KBM-7 (cell line): ENCODE data around the gene CFAP210.
"Not testable (repeated sequence)": the region's sequence is repeated elsewhere in the genome, so short reads cannot be mapped to it uniquely, and the experiment has no call there.

Experiments used
- DNase-seq: peaks from one replicate; pipeline ENCODE4 v3.0.0-alpha.2; 2015
- in situ Hi-C: fragments of 300-500 bp; cut with MboI; formaldehyde crosslinking; loops from 2 replicates; pipeline ENCODE4 v1.14.3; 2020; ENCODE audit warnings: low sequenced_read_pairs, low pct_unique_long_range_greater_than_20kb, mixed read lengths

Gene CFAP210

DNA sequence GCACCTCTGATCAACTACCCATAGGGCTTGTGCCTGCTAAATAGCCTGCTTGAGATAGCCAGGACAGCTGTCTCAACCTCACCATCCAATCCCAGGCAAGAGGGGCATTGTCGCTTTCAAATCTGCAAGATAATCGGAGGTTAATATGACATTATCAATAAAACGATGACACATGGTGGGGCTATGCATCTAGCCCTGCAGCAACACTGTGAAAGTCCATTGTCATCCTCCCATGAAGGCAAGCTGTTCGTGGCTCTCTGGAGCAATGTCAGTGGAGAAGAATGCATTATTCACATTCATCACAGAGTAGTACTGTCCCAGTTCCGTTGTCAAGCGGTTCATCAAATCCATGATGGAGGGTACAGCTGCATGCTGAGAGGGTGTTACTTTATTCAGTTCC is 20.5 kb upstream of the CFAP210 start:
- no peak for DNase-seq

DNA sequence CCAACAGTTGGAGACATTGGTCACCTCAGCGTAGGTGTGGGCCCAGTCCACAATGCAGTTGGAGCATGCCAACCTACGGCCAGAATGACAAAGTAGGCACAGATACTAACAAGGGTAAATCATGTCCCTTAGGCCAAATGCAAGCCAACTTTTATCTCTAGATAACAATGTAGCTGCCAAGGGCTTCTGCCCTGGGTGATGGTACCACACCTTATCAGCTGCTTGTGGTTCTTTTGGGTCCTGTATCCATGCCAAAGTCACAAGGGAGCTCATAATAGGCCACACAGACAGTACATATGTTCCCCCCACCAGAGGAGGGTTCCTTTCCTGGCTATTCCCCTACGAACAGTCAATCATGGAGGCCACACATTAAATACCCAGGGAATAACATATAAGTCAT is 19.1 kb upstream of the CFAP210 start:
- no peak for DNase-seq
- in situ Hi-C loops, result no loop called here

More for the DNA sequence above, 20.5 kb upstream of the CFAP210 start:
- in situ Hi-C loops, result no loop called here

- in situ Hi-C loops, result no loop called here
- DNase-seq, result no peak
Observed at GRCh38 chr2:169712791-169713227, 18.6 kb upstream of the CFAP210 start.

DNA sequence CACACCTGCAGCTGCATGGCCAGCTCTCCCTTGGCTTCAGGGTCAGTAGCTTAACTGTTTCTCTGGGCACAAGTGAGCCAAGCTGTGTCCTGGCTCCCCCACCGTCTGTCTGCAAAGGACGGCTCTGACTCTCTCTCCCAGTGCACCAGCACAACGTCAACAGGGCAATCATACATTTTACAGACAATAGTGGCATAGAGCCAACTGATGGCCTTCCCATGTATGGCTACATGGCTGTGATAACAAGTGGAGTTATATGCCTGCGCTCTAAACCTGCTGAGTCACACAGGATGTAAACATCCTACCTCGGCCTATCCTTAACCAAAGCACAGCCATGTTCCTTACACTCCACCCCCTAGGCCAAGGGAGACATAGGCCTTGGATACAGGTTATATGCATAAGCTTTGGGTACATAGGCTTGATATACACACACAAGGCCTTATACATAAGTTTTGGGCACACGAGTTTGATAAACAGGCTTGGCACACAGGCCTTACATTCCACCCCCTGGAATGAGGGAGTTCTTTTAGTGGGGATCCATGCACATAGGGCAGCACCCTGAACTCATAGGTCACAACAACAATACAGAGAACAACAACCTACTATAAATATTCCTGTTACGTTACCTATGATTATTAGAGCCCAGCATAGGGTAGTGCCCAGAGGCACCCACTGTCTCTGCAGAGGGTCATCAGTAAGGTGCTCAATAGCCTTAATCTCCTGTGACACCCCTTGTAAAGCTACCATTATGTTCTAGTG is 17.7 kb upstream of the CFAP210 start:
- DNase-seq, result no peak
- in situ Hi-C loops, result no loop called here

GRCh38 chr2:169709981-169710380 is 15.8 kb upstream of the CFAP210 start:
- no peak for DNase-seq
- in situ Hi-C loops, result no loop called here

- in situ Hi-C loops, result no loop called here
- no peak for DNase-seq
Observed at GRCh38 chr2:169709331-169709730, 15.1 kb upstream of the CFAP210 start.

- in situ Hi-C loops, result no loop called here
- DNase-seq, result no peak
Observed at GRCh38 chr2:169707626-169708025, 13.4 kb upstream of the CFAP210 start.

GRCh38 chr2:169705927-169706326 is 11.7 kb upstream of the CFAP210 start:
- no peak for DNase-seq
- in situ Hi-C loops, result no loop called here

GRCh38 chr2:169704160-169704708 is 10.0 kb upstream of the CFAP210 start:
- in situ Hi-C loops, result no loop called here
- DNase-seq, result no peak

GRCh38 chr2:169702996-169703395 is 8.8 kb upstream of the CFAP210 start:
- in situ Hi-C loops, result no loop called here
- DNase-seq, result no peak

GRCh38 chr2:169699173-169699572 is 5.0 kb upstream of the CFAP210 start:
- in situ Hi-C loops, DNase-seq: not testable (repeated sequence)

GRCh38 chr2:169696381-169696780 is 2.2 kb upstream of the CFAP210 start:
- in situ Hi-C loops, result no loop called here
- DNase-seq, result no peak

DNA sequence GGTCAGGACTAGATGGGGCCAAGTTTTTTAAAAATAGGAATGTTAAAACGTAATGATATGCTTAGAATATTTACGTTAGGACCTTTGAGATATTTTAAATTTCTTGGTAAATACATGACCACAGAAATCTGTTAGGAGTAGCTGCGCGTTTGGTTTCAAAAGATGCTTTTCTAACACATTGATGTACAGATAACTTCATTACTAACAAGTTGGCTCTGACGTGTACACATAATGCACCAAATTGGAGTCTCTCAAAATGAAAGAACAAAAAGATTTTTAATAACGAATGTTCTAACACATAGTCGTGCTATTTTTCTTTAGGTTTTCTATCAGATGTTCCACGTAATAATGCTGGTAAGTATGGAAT is 672 bp upstream of the CFAP210 start:
- DNase-seq, result no peak
- in situ Hi-C loops, result no loop called here

GRCh38 chr2:169693360-169693759 is 845 bp downstream of the CFAP210 start:
- in situ Hi-C loops, result no loop called here
- DNase-seq, result peak; percentile 43

- in situ Hi-C loops, result no loop called here
- DNase-seq, result no peak
Observed at GRCh38 chr2:169692718-169693117, 1.5 kb downstream of the CFAP210 start.

DNA sequence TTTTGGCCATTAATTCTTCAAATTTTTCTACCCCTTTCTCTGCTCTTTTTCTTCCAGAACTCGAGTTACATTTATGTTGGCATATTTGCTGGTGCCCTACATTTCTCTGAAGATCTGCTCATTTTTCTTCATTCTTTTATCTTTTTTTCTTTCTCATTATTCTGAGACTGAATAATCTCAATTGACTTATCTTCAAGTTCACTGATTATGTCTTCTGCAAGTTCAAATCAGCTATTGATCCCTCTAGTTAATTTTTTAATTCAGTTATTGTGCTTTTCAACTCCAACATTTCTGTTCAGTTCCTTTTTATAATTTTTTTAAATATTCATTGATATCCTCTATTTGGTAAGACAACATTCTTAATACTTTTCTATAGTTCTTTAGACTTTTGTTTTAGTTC is 3.2 kb downstream of the CFAP210 start:
- in situ Hi-C loops, result no loop called here

GRCh38 chr2:169687943-169688342 is 6.3 kb downstream of the CFAP210 start:
- in situ Hi-C loops, DNase-seq: not testable (repeated sequence)

More for the DNA sequence above, 3.2 kb downstream of the CFAP210 start:
- no peak for DNase-seq

DNA sequence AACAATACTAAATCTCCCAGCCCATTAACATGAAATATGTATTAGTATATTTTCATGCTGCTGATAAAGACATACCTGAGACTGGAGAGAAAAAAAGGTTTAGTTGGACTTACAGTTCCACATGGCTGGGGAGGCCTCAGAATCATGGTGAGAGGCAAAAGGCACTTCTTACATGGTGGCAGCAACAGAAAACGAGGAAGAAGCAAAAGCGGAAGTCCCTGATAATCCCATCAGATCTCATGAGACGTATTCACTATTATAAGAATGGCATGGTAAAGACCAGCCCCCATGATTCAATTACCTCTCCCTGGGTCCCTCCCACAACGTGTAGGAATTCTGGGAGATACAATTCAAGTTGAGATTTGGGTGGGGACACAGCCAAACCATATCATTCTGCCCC is 7.4 kb downstream of the CFAP210 start:
- DNase-seq, in situ Hi-C loops: not testable (repeated sequence)

GRCh38 chr2:169684712-169685111 is 9.5 kb downstream of the CFAP210 start:
- in situ Hi-C loops, DNase-seq: not testable (repeated sequence)

DNA sequence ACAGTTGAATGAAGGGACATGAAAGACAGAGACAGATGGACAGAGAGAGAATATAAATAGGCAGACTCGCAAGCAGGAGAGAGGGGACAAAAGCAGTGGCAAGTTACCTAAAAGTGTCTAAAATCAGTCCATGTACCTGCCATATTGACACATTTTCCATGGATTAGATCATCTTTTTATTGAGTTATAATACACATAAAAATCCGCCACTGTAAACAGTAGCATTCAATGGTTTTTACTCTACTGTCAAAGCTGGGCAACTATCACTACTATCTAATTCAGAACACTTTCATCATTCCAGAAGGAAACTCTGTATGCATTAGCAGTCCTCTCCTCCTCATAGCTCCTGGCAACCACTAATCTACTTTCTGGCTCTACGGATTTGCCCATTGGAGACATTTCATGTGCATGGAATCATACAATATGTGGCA is 10.1 kb downstream of the CFAP210 start:
- in situ Hi-C loops, result no loop called here
- DNase-seq, result no peak
